Activated CD8-positive, alpha-beta memory T cell treated with anti-CD3 and anti-CD28 coated beads, Interleukin-2, amount 50 U/mL, for 24 hours (primary cell): ENCODE results near the gene TAOK1.

Experiments
- DNase-seq: peaks from one replicate; pipeline ENCODE4 v3.0.0-alpha.2; 2020; ENCODE audit errors: extremely low read depth

TAOK1 gene

GRCh38 chr17:29571883-29572681 is 181.9 kb downstream of the TAOK1 start:
- no peak for DNase-seq

GRCh38 chr17:29572691-29573557 is 182.8 kb downstream of the TAOK1 start:
- no peak for DNase-seq

GRCh38 chr17:29573558-29573869 is 183.4 kb downstream of the TAOK1 start:
- no peak for DNase-seq

DNA sequence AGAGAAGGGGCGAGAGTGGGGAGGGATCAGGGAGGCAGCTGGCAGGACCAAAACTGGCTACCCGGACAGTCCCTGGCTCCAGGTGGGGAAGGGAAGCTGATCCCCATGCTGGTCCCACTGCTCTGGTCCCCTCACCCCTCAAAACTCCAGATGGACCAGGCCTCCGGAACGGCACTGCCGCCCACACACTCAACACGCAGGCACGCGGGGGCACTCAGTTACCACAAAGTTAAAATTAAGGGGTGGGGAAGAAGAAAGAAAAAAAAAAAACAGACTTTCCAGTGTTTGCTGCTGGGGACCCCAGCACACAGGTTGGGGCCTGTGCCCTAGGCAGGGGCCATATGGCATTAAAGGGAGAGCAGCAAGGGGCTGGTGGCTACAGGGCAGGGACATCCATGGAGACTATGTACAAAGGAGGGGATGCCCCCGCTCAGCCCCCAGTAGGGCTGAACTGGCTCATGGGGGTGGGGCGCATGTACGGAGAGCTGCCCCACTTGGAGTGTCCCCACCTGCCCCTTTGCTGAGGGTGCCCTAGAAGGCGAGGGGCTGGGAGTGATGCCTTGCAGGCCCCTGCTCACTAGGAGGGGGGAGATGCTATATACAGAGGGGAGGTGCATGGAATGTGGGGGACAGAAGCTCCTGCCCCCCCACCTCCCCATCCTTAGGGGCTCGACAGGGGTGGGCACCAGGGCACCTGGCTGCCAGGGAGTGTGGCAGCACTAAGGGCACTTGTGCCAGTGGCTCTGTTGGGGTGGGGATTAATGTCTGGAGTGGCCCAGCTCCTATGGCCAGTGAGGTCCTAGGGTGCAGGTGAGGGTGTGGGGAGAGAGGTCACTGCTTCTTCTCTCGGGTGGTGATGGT is 183.9 kb downstream of the TAOK1 start:
- DNase-seq, result no peak

GRCh38 chr17:29574732-29575510 is 184.8 kb downstream of the TAOK1 start:
- DNase-seq, result no peak

DNA sequence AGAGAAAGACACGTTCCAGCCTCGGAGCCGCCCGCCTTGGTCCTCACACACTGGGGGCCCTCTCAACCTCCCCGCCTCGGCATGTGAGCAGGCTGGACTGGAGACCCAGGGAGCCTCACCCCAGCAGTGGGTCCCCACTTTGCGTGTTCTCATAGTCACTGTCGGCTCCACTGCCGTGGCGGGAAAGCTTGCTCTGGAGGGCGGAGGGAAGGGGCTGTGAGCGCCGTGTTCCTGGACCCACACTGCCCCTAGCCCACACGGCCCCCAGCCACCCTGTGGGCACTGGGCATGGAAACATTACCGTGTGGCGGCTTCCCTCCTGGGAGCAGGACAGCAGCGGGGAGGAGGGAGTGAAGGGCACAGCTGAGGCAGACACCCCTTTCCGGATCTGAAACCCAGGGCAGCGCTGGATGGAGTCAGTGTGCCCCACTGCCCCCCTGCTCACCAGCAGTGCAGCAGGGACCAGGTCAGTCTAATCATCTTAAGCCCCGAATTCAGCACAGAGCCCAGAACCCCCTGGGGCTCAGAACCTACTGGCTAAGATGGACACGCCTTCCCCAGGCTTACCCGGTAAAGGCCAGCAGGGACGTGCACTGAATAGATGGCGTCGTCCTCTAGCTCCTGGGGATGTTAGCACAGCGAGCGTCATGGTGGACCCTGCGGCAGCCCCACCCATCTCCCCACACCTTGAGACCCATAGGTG is 185.5 kb downstream of the TAOK1 start:
- DNase-seq, result no peak

- DNase-seq, result no peak
These were observed 186.2 kb downstream of the TAOK1 start for GRCh38 chr17:29576214-29577000.

DNA sequence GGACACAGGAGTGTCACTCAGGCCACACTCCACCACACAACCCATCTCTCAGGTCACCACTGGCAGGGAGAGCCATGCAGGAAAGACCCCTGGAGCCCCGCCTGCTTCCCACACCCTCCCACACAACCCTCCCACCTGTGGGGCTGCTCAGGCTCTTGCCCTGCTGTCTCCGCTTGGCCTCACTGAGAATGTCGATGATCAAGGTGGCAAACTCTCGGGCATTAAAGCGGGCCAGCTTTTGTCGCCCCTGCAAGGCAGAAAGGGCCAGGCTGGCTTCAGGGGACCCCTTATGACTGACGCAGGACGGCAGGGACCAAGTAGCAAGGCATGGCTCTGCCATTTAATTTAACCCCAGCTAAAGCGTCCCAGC is 186.8 kb downstream of the TAOK1 start:
- no peak for DNase-seq

DNA sequence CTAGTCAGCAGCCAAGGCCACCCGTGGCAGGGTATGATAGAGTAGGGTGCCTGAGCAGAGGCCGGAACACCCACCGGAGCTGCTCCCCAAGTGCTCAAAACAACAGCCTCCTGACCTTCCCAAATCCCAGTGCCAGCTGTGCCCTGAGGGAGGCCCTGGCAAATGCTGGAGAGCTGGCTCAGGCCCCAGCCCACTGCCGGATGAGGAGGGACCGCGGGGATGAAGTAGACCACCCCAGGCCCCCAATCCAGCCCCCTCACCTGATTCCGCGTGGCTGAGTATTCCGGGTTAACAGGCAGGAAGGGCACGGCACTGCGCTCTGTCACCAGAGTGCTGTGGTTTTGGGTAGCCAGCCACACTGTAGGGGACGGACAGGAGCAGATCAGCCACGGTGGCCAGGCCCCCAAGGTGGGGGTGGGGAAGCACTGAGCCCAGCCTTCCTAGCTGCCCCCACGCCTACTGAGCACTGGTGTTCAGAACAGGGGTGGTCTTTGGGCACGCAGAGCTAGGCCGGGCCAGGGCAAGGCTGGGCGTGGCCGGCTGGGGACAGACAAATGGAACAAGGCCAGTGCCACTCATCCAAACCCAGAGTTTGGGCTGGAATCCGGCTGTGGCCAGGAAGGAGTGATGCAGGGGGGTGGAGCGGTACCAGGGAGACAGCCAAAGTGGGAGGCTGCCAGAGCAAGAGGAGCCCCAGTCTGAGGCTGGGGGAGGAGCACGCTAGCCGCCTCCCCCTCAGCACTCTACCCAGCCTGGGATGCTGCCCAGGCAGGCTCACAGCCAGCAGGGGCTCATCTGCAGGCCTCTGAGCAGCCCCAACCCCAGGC is 187.4 kb downstream of the TAOK1 start:
- no peak for DNase-seq

- no peak for DNase-seq
These were observed 188.7 kb downstream of the TAOK1 start for GRCh38 chr17:29578626-29579485.

GRCh38 chr17:29579866-29580771 is 190.0 kb downstream of the TAOK1 start:
- peak; percentile 80 for DNase-seq

DNA sequence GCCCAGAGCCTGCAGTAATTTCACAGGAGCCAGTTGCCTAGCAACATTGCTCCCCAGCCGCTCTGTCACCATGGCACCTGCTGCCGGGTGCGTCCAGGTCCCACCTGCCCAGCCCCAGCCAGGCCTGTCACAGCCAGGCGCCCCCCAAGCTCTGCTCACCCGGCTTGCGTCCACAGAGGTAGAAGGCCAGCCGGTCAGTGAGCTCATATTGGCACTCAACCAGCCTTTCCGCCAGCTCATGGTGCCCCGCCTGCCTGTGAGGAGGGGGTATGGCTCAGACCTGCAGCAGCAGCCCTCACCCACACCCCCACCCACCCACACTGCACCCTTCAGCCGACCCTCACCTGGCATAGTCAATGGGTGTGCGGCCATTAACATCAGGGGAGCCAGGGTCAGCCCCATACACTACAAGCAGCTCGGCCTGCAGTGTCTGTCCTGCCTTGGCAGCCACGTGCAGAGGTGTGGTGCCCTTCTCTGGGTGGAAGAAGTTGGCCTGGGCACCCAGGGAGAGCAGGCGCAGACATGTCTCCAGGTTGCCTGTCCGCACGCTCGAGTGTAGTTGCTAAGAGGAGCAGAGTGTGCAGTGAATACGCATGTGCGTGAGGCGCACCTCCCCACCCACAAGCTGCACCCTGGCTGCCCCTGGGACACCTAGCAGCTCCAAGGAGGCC is 191.6 kb downstream of the TAOK1 start:
- DNase-seq, result no peak

DNA sequence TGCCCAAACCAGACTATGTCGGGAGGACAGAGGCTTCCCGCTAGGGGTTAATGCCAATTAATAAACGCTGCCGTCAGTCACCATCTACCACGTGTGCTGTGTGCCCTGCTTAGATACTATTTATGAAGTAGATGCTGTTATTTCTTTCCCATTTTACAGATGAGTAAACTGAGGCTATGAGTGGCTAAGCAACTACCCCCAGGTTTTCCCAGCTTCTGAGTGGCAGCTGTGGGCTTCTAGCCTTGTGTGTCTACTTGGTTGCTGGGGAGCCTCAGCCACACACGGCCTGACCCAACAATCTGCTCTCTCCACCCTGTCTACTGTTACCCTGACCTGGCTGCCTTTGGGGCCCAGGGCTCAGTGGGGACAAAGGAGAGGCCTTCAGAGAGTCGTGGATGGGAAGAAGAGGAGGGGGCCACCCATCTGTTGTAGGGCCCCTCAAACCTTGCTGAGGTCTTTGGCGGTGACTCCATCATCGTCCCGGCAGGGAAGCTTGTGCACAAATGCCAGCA is 192.1 kb downstream of the TAOK1 start:
- DNase-seq, result no peak

DNA sequence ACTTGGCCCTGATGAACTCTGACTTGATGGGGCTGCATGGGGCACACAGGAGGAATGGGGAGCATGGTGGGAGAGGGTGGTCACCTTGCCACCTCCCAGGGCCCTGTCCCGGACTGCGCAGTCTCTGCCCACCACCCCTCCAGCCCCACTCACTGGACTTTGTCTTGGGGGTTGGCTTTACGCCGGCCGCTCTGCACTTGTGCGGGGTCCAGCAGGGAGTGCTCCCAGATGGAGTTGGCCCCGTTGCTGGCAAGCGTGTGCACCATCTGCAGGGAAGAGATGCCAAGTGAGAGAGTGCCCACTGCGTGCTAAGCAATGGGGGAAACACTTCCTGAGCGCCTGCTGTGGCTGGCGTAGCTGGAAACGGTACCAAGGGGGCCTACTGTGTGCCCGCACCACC is 192.6 kb downstream of the TAOK1 start:
- no peak for DNase-seq

DNA sequence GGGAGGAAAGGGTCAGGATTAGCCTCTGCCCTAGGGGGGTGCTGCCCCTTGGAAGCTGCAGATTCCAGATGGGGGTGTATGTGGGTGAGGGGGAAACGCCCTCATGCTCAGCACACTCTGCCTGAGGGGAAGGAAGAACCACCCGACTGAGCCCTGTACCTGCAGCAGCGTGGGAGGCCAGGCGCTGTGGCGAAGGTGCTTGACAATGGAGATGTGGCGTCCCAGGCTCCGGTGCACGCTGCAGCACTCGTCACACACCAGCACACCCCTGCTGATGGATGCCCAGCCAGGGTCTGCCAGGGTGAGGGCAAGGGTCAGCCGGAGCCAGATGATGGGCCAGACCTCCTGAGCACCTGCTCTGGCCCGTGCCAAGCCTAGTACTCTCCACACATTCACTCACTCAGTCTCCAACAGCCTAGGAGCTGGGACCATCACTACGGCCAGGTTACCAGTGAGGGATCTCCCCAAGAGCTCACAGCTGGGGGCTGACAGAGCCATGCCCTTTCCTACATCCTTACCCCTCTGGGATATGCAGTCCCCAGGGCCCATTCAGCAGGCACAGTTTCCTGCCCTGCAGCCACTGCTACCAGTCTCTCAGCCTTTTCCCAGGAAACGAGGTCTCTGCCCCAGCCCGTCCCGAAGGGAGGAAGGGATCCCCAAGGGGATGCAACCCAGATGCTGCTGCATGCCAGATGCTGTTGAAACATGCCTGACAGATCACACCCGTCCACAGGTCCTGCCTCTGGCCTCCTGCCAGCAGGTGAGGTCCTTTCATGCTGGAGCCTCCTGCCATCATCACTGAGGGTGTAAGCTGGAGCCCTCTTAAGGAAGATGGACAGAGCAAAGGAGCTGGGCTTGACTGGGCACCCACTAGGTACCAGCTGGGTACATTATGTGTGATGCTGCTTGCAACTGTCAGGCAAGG is 193.4 kb downstream of the TAOK1 start:
- no peak for DNase-seq
